GM18511 (cell line): ENCODE data around the gene CPA3.

Experiments used
- ATAC-seq: cut with Tn5 transposase; IDR thresholded peaks from one replicate; pipeline ENCODE4 v1.9.1; 2021; ENCODE audit warnings: mild to moderate bottlenecking, moderate library complexity; ENCODE audit not compliant: unreplicated experiment

Gene CPA3

GRCh38 chr3:148857316-148857715 is 7.8 kb upstream of the CPA3 start:
- ATAC-seq, result no peak

- peak; percentile 88 for ATAC-seq
Measured at GRCh38 chr3:148861277-148861869, 3.7 kb upstream of the CPA3 start.

- ATAC-seq, result no peak
Measured at GRCh38 chr3:148863297-148863696, 1.8 kb upstream of the CPA3 start.

GRCh38 chr3:148863814-148864213 is 1.3 kb upstream of the CPA3 start:
- no peak for ATAC-seq

- ATAC-seq, result no peak
Measured at GRCh38 chr3:148866261-148866660, 1.2 kb downstream of the CPA3 start.

GRCh38 chr3:148873270-148873927 is 8.3 kb downstream of the CPA3 start:
- ATAC-seq, result no peak

GRCh38 chr3:148873977-148874376 is 8.9 kb downstream of the CPA3 start:
- ATAC-seq, result no peak

GRCh38 chr3:148878095-148878494 is 13.0 kb downstream of the CPA3 start:
- no peak for ATAC-seq

- no peak for ATAC-seq
Measured at GRCh38 chr3:148879256-148879655, 14.2 kb downstream of the CPA3 start.

- ATAC-seq, result peak; percentile 56
Measured at GRCh38 chr3:148880681-148881080, 15.6 kb downstream of the CPA3 start.

- no peak for ATAC-seq
Measured at GRCh38 chr3:148881286-148881685, 16.2 kb downstream of the CPA3 start.

- no peak for ATAC-seq
Measured at GRCh38 chr3:148882288-148882687, 17.2 kb downstream of the CPA3 start.

GRCh38 chr3:148883163-148883562 is 18.1 kb downstream of the CPA3 start:
- ATAC-seq, result no peak

- ATAC-seq, result no peak
Measured at GRCh38 chr3:148884261-148884660, 19.2 kb downstream of the CPA3 start.

GRCh38 chr3:148889828-148890227 is 24.7 kb downstream of the CPA3 start:
- ATAC-seq, result no peak

GRCh38 chr3:148896062-148896461 is 31.0 kb downstream of the CPA3 start:
- no peak for ATAC-seq

- ATAC-seq, result no peak
Measured at GRCh38 chr3:148901987-148902791, 37.1 kb downstream of the CPA3 start.

- ATAC-seq, result no peak
Measured at GRCh38 chr3:148903022-148903442, 37.9 kb downstream of the CPA3 start.

- ATAC-seq, result no peak
Measured at GRCh38 chr3:148903941-148904340, 38.8 kb downstream of the CPA3 start.

GRCh38 chr3:148906667-148907066 is 41.6 kb downstream of the CPA3 start:
- ATAC-seq, result no peak

- ATAC-seq, result no peak
Measured at GRCh38 chr3:148911173-148911572, 46.1 kb downstream of the CPA3 start.

- no peak for ATAC-seq
Measured at GRCh38 chr3:148911592-148911991, 46.5 kb downstream of the CPA3 start.
